Ishikawa (cell line): ENCODE results near the gene CDC42EP4.

Experiments
- CREB1 ChIP-seq: IDR thresholded peaks from 2 replicates; pipeline ENCODE4 v1.6.1; 2012; ENCODE audit warnings: low read depth
- EGR1 ChIP-seq: IDR thresholded peaks from 2 replicates; pipeline ENCODE4 v1.6.1; 2012
- EP300 ChIP-seq: IDR thresholded peaks from 2 replicates; pipeline ENCODE4 v1.6.1; 2012; ENCODE audit warnings: borderline replicate concordance
- MAX ChIP-seq: IDR thresholded peaks from 2 replicates; pipeline ENCODE4 v1.6.1; 2012
- RAD21 ChIP-seq: IDR thresholded peaks from 2 replicates; pipeline ENCODE4 v1.6.1; 2012; ENCODE audit warnings: low read depth
- TEAD4 ChIP-seq: IDR thresholded peaks from 2 replicates; pipeline ENCODE4 v1.6.1; 2012
- YY1 ChIP-seq: IDR thresholded peaks from 2 replicates; pipeline ENCODE4 v1.6.1; 2012; ENCODE audit warnings: low read depth
- TF ChIP-seq, protein P1 (sequence below): IDR thresholded peaks from 2 replicates; pipeline ENCODE4 v1.6.1; 2012; ENCODE audit warnings: low read depth, mild to moderate bottlenecking

DNA sequence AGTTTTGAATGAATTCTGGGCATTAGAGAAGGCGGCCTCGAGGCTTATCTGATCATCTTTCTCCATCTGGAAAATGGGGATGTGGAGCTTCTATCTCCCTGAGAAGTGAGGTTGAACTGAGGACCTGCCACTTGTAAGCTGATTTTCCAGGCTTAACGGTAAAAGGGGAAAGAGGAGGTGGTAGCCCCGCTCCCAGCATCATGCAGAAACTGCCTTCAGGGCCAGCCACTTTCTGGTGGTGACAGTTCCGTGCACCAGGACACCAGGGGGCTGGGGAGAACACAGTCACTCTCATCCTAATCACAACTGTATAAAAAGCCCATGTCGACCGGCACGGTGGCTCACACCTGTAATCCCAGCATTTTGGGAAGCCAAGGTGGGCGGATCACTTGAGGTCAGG, 29.2 kb downstream of the CDC42EP4 start:
- TF ChIP-seq, protein P1, sequence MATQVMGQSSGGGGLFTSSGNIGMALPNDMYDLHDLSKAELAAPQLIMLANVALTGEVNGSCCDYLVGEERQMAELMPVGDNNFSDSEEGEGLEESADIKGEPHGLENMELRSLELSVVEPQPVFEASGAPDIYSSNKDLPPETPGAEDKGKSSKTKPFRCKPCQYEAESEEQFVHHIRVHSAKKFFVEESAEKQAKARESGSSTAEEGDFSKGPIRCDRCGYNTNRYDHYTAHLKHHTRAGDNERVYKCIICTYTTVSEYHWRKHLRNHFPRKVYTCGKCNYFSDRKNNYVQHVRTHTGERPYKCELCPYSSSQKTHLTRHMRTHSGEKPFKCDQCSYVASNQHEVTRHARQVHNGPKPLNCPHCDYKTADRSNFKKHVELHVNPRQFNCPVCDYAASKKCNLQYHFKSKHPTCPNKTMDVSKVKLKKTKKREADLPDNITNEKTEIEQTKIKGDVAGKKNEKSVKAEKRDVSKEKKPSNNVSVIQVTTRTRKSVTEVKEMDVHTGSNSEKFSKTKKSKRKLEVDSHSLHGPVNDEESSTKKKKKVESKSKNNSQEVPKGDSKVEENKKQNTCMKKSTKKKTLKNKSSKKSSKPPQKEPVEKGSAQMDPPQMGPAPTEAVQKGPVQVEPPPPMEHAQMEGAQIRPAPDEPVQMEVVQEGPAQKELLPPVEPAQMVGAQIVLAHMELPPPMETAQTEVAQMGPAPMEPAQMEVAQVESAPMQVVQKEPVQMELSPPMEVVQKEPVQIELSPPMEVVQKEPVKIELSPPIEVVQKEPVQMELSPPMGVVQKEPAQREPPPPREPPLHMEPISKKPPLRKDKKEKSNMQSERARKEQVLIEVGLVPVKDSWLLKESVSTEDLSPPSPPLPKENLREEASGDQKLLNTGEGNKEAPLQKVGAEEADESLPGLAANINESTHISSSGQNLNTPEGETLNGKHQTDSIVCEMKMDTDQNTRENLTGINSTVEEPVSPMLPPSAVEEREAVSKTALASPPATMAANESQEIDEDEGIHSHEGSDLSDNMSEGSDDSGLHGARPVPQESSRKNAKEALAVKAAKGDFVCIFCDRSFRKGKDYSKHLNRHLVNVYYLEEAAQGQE = no peak
- TF ChIP-seq YY1 (no peak), TEAD4 (no peak), EP300 (no peak), RAD21 (no peak), CREB1 (no peak), MAX (no peak), EGR1 (no peak)
